ENCODE measurements around the gene KRTAP5-7.

DNA sequence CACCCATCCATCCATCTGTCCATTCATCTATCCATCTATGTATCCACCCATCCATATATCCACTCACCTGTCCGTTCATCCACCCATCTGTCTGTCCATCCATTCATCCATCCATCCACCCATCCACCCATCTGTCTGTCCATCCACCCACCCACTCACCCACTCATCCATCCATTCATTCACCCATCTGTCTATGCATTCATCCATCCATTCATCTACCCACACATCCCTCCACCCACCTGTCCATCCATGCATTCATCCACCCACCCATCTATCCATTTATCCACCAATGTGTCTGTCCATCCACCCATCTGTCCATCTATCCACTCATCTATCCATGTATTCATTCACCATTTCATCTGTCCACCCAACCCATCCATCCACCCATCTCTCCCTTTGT lies 40.7 kb upstream of the KRTAP5-7 start:
- TF ChIP-seq RFX5 (IDR thresholded peaks at IDR 0.05; ENCODE audit: borderline replicate concordance, low read depth, low read length) (no peak), SP1 (IDR thresholded peaks at IDR 0.05; ENCODE audit: low read depth, low read length) (no peak), EP300 (IDR thresholded peaks at IDR 0.05; ENCODE audit: borderline replicate concordance in 1 of 2, low read depth in 2 of 2, low read length in 2 of 2) (no peak), SP2 (IDR thresholded peaks at IDR 0.05; ENCODE audit: low read length) (no peak), EZH2 (IDR thresholded peaks at IDR 0.05; ENCODE audit: low read depth, low read length, severe bottlenecking) (no peak), GABPA (IDR thresholded peaks at IDR 0.05; ENCODE audit: borderline replicate concordance, insufficient read depth, low read length) (no peak), JUN (IDR thresholded peaks at IDR 0.05; ENCODE audit: low read depth, low read length) (no peak), PHF8 (conservative IDR thresholded peaks at IDR 0.05; ENCODE audit: low read depth, low read length) (no peak), POLR2A (IDR thresholded peaks at IDR 0.05; ENCODE audit: control extremely low read depth in 1 of 2, low read depth in 2 of 2, low read length in 2 of 2) (no peak), POLR2AphosphoS5 (IDR thresholded peaks at IDR 0.05; ENCODE audit: low read depth, low read length) (no peak)
- TF ChIP-seq, protein P1, sequence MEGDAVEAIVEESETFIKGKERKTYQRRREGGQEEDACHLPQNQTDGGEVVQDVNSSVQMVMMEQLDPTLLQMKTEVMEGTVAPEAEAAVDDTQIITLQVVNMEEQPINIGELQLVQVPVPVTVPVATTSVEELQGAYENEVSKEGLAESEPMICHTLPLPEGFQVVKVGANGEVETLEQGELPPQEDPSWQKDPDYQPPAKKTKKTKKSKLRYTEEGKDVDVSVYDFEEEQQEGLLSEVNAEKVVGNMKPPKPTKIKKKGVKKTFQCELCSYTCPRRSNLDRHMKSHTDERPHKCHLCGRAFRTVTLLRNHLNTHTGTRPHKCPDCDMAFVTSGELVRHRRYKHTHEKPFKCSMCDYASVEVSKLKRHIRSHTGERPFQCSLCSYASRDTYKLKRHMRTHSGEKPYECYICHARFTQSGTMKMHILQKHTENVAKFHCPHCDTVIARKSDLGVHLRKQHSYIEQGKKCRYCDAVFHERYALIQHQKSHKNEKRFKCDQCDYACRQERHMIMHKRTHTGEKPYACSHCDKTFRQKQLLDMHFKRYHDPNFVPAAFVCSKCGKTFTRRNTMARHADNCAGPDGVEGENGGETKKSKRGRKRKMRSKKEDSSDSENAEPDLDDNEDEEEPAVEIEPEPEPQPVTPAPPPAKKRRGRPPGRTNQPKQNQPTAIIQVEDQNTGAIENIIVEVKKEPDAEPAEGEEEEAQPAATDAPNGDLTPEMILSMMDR (IDR thresholded peaks at IDR 0.05; ENCODE audit: control extremely low read depth in 1 of 3, insufficient read depth in 1 of 3, low read depth in 1 of 3, low read length in 3 of 3) = no peak
